Measurements from ENCODE around the gene MYH14.

Gene MYH14

GRCh38 chr19:50158577-50158976 is 44.8 kb upstream of the MYH14 start:
- no peaks in the 10 kb centered on the region for H4K20me1 ChIP-seq (ENCODE audit: control insufficient read depth, insufficient read depth, low read depth, low read length)
- H3K27me3 ChIP-seq (ENCODE audit: control insufficient read depth, low read length): no peaks in the 10 kb centered on the region
- H3K9me3 ChIP-seq (ENCODE audit: control insufficient read depth, insufficient read depth, low read length): no peaks in the 10 kb centered on the region
- no peak overlapping the region for H3K27ac ChIP-seq (ENCODE audit: low read depth, low read length)
- no peaks in the 10 kb centered on the region for H3F3A ChIP-seq (ENCODE audit: control insufficient read depth, insufficient read depth)
- no peaks in the 10 kb centered on the region for H3K4me1 ChIP-seq (ENCODE audit: control insufficient read depth, low read length)
- H3K79me2 ChIP-seq (ENCODE audit: control insufficient read depth, low read length): no peaks in the 10 kb centered on the region
- H3K9me2 ChIP-seq (replicated peaks; ENCODE audit: control insufficient read depth, low read length): no peaks in the 10 kb centered on the region
- no peaks in the 10 kb centered on the region for H3K36me3 ChIP-seq (ENCODE audit: control insufficient read depth, low read length)
- no peak overlapping the region for H3K4me2 ChIP-seq (ENCODE audit: low read length)
- H3K4me3 ChIP-seq (ENCODE audit: low read length): no peak overlapping the region
- TF ChIP-seq CTCF (IDR thresholded peaks at IDR 0.05; ENCODE audit: low read depth, low read length, poor library complexity, severe bottlenecking): no peak
- TF ChIP-seq EZH2phosphoT487 (IDR thresholded peaks at IDR 0.05; ENCODE audit: borderline replicate concordance, low read length): no peak

- Histone ChIP-seq H3K27ac (ENCODE audit: low read depth, low read length) (no peak overlapping the region), H3K4me2 (ENCODE audit: low read length) (no peak overlapping the region), H3K4me1 (ENCODE audit: control insufficient read depth, low read length) (no peaks in the 10 kb centered on the region), H3K79me2 (ENCODE audit: control insufficient read depth, low read length) (no peaks in the 10 kb centered on the region), H3K36me3 (ENCODE audit: control insufficient read depth, low read length) (no peaks in the 10 kb centered on the region), H4K20me1 (ENCODE audit: control insufficient read depth, insufficient read depth, low read depth, low read length) (no peaks in the 10 kb centered on the region), H3K4me3 (ENCODE audit: low read length) (no peak overlapping the region), H3F3A (ENCODE audit: control insufficient read depth, insufficient read depth) (no peaks in the 10 kb centered on the region), H3K9me3 (ENCODE audit: control insufficient read depth, insufficient read depth, low read length) (no peaks in the 10 kb centered on the region), H3K9me2 (replicated peaks; ENCODE audit: control insufficient read depth, low read length) (no peaks in the 10 kb centered on the region), H3K27me3 (ENCODE audit: control insufficient read depth, low read length) (no peaks in the 10 kb centered on the region)
- TF ChIP-seq EZH2phosphoT487 (IDR thresholded peaks at IDR 0.05; ENCODE audit: borderline replicate concordance, low read length) (no peak), CTCF (IDR thresholded peaks at IDR 0.05; ENCODE audit: low read depth, low read length, poor library complexity, severe bottlenecking) (no peak)
Measured at GRCh38 chr19:50159078-50159477, 44.3 kb upstream of the MYH14 start.

- Histone ChIP-seq H3K27ac (ENCODE audit: low read depth, low read length) (no peak within 1 kb of the TSS), H3K4me1 (ENCODE audit: control insufficient read depth, low read length) (no peaks in the 10 kb centered on the region), H3K4me3 (ENCODE audit: low read length) (no peak within 1 kb of the TSS), H3K27me3 (ENCODE audit: control insufficient read depth, low read length) (no peaks in the 10 kb centered on the region), H3K79me2 (ENCODE audit: control insufficient read depth, low read length) (no peaks in the 10 kb centered on the region), H3K36me3 (ENCODE audit: control insufficient read depth, low read length) (no peaks in the 10 kb centered on the region), H3K4me2 (ENCODE audit: low read length) (no peak within 1 kb of the TSS), H3K9me2 (replicated peaks; ENCODE audit: control insufficient read depth, low read length) (no peaks in the 10 kb centered on the region), H3K9me3 (ENCODE audit: control insufficient read depth, insufficient read depth, low read length) (no peaks in the 10 kb centered on the region), H4K20me1 (ENCODE audit: control insufficient read depth, insufficient read depth, low read depth, low read length) (no peaks in the 10 kb centered on the region), H3F3A (ENCODE audit: control insufficient read depth, insufficient read depth) (no peaks in the 10 kb centered on the region)
- TF ChIP-seq CTCF (IDR thresholded peaks at IDR 0.05; ENCODE audit: low read depth, low read length, poor library complexity, severe bottlenecking) (no peak), EZH2phosphoT487 (IDR thresholded peaks at IDR 0.05; ENCODE audit: borderline replicate concordance, low read length) (no peak)
Measured at GRCh38 chr19:50162988-50163387, 40.4 kb upstream of the MYH14 start, which contains the start of gene IZUMO2. IZUMO2 (minus strand) TSS chr19:50163281; CDS start chr19:50163194, 87 bp downstream.

Measured in DOHH2 (cell line).